ENCODE results near the gene SLTM.
"Not testable (repeated sequence)": the region's sequence is repeated elsewhere in the genome, so short reads cannot be mapped to it uniquely, and the experiment has no call there.

Gene SLTM

GRCh38 chr15:58900631-58901030 lies 32.8 kb downstream of the SLTM start:
- in situ Hi-C loops (cut with MboI; ENCODE audit: low pct_unique_long_range_greater_than_20kb, low sequenced_read_pairs, unreplicated experiment) = no loop called here
- DNase-seq (ENCODE audit: low spot score) = no peak
- no peak for TF ChIP-seq CTCF (IDR thresholded peaks at IDR 0.05; ENCODE audit: extremely low read depth, insufficient read depth, missing control alignments)

GRCh38 chr15:58898150-58898680 lies 35.3 kb downstream of the SLTM start:
- no peak for DNase-seq (ENCODE audit: low spot score)
- no peak for TF ChIP-seq CTCF (IDR thresholded peaks at IDR 0.05; ENCODE audit: extremely low read depth, insufficient read depth, missing control alignments)
- in situ Hi-C loops (cut with MboI; ENCODE audit: low pct_unique_long_range_greater_than_20kb, low sequenced_read_pairs, unreplicated experiment) = no loop called here

DNA sequence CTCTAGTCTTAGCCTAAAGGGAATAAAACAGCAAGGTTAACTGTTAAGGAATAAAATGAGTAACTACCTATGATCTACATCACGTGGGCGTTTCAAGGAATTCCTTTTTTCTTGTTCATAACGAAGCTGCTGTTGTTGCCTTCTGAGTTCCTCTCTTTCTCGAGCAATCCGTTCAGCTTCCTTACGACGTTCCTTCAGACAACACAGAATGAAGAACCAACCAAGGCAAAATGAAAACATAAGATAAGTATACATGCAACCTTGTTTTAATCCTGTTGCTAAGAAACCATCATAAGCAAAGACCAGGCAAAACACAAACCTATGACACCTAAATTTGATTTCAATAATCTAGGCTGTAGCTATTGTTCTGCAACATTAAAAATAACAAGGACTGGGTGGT lies 44.1 kb downstream of the SLTM start:
- DNase-seq (ENCODE audit: low spot score) = no peak
- in situ Hi-C loops (cut with MboI; ENCODE audit: low pct_unique_long_range_greater_than_20kb, low sequenced_read_pairs, unreplicated experiment) = no loop called here
- no peak for TF ChIP-seq CTCF (IDR thresholded peaks at IDR 0.05; ENCODE audit: extremely low read depth, insufficient read depth, missing control alignments)

GRCh38 chr15:58886921-58887320 lies 46.6 kb downstream of the SLTM start:
- in situ Hi-C loops (cut with MboI; ENCODE audit: low pct_unique_long_range_greater_than_20kb, low sequenced_read_pairs, unreplicated experiment) = no loop called here
- TF ChIP-seq CTCF (IDR thresholded peaks at IDR 0.05; ENCODE audit: extremely low read depth, insufficient read depth, missing control alignments) = no peak
- no peak for DNase-seq (ENCODE audit: low spot score)

DNA sequence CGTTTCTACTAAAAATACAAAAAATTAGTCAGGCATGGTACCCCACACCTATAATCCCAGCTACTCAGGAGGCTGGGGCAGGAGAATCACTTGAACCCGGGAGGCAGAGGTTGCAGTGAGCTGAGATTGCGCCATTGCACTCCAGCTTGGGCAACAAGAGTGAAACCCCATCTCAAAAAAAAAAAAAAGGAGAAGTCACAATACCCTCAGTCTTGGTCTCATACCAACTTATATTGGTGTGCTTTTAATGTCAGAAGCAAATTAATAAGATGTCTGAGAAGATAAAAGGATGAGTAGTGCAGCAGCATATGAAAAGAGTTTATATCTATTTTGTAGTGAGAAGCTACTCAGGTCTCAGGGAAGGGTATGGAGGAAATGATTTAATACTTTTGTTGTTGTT lies 49.6 kb downstream of the SLTM start:
- in situ Hi-C loops (cut with MboI; ENCODE audit: low pct_unique_long_range_greater_than_20kb, low sequenced_read_pairs, unreplicated experiment); DNase-seq (ENCODE audit: low spot score): not testable (repeated sequence)

- no peak for TF ChIP-seq CTCF (IDR thresholded peaks at IDR 0.05; ENCODE audit: extremely low read depth, insufficient read depth, missing control alignments)
- DNase-seq (ENCODE audit: low spot score) = no peak
- in situ Hi-C loops (cut with MboI; ENCODE audit: low pct_unique_long_range_greater_than_20kb, low sequenced_read_pairs, unreplicated experiment) = no loop called here
Measured at GRCh38 chr15:58882243-58882642, 51.2 kb downstream of the SLTM start.

- no peak for TF ChIP-seq CTCF (IDR thresholded peaks at IDR 0.05; ENCODE audit: extremely low read depth, insufficient read depth, missing control alignments)
- DNase-seq (ENCODE audit: low spot score) = no peak
- in situ Hi-C loops (cut with MboI; ENCODE audit: low pct_unique_long_range_greater_than_20kb, low sequenced_read_pairs, unreplicated experiment) = no loop called here
Measured at GRCh38 chr15:58880320-58880719, 53.2 kb downstream of the SLTM start.

All from GM13977 (cell line).